HG02938 (cell line): Measurements from ENCODE around the gene YEATS4.

ENCODE experiments used
- ATAC-seq: cut with Tn5 transposase; IDR thresholded peaks from one replicate; pipeline ENCODE4 v1.9.1; 2021; ENCODE audit warnings: mild to moderate bottlenecking, moderate library complexity; ENCODE audit not compliant: unreplicated experiment

YEATS4 gene

DNA sequence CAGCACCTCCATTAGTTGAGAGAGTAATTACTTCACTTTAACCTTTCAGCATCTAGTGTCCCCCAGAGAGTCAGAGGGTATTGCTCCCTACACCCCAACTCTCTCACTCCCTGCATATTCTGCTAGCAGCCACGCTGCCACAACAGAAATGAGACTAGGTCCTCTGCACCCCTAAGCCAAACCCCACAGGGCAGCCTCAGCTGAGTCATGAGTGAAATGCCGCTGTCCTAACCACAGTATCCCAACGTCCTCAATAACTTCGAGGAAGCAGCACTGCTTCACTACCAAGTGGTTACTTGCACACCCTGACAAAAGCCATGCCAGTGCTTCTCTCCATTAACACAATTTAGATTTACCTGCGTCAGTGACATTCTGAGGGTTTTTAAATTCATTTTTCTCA lies 18.2 kb upstream of the YEATS4 start:
- no peak for ATAC-seq

DNA sequence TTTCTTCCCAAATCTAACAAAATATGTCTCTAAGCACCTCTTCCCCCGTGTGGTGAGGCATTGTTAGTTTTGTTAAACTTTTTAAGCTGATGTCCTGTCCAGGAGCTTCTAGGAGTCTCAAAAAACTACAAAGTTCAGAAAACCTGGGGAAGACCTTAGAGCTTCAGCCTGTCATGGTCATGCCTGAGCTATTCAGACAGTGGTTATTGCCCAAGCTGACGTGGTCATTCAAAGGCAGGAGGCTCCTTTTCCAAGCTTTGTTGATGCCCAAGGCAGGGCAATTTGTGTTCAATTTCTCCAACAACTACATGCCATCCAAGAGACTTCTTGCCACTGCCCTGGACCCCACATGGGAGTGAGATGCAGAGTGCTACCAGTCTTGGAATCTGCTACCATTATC lies 17.1 kb upstream of the YEATS4 start:
- ATAC-seq = no peak

DNA sequence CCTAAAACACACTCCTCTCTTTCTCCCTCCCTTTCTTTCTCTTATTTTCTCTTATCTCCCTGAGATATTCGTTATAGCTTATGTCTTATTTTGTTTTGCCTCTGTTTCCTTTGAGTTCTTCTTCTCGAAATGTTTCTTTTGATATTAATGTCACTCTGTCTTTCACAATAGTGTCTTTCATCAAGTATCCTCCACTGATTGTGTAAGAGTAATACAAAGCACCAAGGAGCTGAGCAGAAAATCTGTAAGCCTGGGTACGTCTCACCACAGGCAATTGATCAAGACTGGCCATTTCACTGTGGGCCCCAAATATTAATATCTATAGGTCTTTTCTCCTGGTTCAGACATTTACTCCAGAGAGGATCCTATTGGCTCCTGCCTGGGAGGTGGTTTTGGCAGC lies 16.2 kb upstream of the YEATS4 start:
- no peak for ATAC-seq

DNA sequence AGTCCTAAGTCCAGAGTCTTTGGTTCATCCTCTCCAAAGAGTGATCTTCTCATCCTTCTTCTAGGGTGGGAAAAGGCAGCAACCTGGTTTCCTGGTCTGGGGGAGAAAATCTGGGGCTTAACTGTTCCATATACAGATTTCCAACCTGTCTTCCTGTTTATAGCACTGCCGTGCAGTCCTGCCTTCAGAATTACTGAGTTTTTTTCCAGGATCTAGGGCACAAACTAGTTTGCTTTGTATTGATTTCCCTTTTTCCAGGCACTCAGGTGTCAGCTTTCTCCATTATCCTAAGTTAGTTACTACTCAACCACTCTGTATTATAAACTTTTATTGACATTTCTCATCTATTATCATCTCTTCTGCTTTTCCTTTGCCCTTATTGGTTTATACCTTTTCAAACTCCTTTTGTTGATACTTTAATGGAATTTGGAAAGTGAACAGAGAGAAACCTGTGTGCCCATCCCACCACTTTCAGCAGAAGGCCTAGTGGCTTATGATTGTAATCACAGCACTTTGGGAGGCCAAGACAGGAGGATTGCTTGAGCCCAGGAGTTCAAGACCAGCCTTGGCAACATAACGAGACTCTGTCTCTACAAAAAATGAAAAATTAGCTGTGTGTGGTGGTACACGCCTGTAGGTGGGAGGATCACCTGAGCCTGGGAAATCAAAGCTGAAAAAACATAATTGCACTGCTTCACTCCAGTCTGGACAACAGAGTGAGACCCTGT lies 15.5 kb upstream of the YEATS4 start:
- ATAC-seq = no peak

DNA sequence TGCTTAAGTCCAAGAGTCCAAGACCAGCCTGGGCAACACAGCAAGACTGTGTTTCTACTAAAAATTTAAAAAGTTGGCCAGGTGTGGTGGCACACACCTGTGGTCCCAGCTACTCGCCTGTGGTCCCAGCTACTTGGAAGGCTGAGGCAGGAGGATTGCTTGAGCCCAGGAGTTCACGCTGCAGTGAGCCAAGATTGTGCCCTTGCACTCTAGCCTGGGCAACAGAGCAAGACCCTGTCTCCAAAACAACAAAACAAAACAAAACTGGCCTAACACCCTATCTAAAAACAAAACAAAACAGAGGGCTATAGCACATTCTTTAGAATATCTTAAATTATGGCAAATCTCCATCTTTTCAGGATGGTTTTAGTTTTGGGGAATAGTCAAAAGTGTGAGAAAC lies 14.5 kb upstream of the YEATS4 start:
- no peak for ATAC-seq

DNA sequence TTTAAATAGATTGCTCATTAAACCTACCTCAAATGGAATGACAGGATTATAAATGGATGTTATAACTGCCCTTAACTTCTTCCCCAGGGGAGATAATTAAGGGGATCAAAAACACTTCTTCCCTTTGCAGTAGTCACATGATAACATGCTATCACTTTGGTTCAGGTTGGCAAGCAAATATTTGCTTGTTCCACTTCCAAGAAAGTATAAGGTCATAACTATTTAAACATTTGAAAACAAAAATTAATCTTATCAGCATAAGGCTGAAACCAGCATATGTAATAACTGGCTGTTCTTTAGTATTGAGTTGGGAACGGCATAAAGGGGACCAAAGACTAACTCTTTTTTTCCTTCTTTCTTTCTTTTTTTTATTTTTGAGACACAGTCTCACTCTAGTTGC lies 13.8 kb upstream of the YEATS4 start:
- no peak for ATAC-seq

DNA sequence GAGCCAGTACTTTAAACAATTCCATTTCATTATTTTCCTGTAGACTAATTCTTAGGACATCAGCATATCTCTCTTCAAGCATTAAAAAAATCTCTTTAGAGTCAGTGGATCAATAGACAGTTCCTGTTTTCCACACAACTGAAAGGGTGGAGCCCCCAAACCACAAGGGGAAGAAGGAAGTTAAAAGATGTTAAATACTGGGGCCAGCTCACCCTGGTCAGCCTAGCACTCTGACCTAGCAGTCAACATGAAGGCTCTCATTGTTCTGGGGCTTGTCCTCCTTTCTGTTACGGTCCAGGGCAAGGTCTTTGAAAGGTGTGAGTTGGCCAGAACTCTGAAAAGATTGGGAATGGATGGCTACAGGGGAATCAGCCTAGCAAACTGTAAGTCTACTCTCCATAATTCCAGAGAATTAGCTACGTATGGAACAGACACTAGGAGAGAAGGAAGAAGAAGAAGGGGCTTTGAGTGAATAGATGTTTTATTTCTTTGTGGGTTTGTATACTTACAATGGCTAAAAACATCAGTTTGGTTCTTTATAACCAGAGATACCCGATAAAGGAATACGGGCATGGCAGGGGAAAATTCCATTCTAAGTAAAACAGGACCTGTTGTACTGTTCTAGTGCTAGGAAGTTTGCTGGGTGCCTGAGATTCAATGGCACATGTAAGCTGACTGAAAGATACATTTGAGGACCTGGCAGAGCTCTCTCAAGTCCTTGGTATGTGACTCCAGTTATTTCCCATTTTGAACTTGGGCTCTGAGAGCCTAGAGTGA lies 11.2 kb upstream of the YEATS4 start, which contains the start of gene LYZ:
TSS of gene LYZ (plus strand) at position 220 of the 777 bp plus-strand sequence. CDS start at position 248, 28 bp downstream.
- ATAC-seq = no peak

DNA sequence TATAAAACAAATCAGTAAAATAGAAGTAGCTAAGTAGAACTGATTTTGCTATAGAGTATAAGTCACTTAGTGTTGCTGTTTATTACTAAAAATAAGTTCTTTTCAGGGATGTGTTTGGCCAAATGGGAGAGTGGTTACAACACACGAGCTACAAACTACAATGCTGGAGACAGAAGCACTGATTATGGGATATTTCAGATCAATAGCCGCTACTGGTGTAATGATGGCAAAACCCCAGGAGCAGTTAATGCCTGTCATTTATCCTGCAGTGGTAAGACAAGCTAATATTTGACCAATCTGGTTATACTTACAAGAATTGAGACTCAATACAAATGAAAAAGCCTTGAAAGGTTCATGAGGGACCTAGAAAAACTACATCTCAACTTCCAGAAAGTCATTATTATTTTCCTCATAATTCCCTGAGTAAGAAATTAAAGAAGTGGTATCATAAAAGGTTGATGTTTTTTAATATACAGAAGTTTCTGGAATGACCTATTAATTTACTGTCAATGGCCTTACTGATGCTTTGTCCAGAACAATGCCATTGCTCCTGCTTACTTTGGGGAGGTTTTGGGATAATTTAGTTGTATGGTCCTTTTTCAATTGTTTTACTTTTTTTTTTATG lies 9.4 kb upstream of the YEATS4 start:
- ATAC-seq = no peak

DNA sequence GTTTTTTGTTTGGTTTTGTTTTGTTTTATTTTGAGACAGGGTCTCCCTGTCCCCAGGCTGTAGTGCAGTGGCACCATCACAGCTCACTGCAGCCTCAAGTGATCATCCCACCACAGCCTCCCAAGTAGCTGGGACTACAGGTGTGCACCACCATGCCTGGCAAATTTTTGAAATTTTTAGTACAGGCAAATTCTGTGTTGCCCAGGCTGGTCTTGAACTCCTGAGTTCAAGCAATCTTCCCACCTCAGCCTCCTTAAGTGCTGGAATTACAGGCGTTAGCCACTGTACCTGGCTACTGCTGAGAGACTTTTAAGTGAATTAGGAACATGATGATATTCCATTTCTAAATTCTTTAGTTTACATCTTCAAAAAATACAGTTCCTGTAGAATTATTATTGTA lies 8.8 kb upstream of the YEATS4 start:
- ATAC-seq = no peak

DNA sequence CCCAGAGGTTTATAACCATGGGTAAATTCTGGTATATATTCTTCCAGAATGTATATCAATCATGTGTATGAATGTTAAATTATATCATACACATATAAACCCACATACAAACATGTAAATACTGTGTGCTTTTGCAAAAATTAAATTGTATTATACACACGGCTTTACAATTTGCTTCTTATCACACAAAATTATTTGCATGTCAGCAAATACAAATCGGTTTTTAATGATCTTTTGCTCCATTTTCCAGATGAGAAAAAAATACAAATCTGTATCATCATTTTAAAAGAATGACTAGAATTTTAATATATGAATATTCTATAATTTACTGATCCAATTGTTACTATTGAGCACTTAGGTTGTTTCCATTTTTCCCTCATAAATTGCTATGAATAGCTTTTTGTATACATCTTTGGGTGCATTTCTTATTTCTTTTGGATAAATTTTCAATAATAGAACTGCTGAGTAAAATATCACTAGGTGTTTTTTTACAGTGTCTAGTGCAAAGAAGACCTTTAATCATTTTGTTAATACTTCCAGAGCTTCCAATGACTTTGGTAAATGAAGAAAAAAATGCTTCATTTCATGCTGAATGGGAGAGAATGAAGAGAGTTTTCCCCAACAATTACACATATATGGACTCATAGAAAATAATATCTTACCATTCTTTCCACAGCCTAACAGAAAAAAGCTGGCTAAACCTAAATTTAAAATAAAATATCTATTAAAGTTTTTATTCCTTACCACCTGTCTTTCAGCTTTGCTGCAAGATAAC lies 7.9 kb upstream of the YEATS4 start:
- ATAC-seq = no peak

DNA sequence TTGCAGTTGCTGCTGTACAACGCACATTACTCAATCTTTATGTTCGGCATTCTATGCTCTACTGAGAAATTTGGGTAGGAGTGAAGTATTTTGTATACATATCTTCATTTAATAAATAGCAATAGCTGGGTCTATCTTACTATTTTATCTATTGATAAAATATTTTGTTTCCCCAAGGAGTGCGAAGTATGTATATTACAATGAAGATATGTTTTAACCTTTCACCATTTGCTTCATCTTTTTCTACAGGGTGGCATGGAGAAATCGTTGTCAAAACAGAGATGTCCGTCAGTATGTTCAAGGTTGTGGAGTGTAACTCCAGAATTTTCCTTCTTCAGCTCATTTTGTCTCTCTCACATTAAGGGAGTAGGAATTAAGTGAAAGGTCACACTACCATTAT lies 6.6 kb upstream of the YEATS4 start:
- ATAC-seq = no peak

DNA sequence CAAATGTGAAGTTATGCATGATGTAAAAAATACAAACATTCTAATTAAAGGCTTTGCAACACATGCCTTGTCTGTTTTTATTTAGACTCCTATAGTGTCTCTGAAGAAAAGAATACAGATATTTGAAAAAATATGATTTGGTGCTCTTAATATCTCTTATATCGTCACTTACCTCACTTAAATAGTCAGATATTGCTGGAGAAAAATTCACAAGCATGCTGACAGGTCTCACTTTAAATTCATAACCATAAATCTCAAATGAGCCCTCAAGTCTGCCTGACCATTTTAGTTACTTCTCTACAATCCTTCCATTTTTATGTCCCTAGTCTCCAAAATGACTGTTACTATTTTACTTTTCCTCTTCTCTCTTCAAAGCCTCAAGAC lies 5.4 kb upstream of the YEATS4 start:
- ATAC-seq = no peak

DNA sequence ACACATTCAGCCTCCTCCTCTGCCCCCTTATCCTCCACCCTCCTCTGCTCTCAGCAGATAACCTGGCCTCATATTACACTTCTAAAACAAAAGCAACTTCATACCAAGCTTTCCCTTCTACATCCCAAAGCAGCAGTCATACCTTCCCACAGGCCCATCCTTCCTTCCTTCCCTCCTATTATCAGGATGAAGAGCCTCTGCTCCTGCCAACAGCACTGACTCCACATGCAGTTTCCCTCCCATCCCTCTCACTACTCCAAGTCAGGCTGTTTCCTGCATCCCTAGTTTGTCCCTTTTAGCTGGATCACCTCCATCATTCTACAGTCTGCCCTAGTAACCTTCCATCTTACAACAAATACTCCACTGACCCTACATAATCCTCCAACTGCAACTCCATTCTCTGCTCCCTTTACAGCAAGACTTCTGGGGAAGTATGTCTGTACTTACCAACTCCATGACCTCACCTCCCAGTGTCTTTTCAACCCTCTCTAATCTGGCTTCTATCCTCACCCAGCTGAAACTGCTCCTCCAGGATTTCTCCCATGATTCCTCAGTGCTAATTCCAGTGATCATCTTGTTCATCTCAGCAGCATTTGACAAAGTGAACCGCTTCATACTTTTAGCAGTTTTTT lies 4.9 kb upstream of the YEATS4 start:
- no peak for ATAC-seq

DNA sequence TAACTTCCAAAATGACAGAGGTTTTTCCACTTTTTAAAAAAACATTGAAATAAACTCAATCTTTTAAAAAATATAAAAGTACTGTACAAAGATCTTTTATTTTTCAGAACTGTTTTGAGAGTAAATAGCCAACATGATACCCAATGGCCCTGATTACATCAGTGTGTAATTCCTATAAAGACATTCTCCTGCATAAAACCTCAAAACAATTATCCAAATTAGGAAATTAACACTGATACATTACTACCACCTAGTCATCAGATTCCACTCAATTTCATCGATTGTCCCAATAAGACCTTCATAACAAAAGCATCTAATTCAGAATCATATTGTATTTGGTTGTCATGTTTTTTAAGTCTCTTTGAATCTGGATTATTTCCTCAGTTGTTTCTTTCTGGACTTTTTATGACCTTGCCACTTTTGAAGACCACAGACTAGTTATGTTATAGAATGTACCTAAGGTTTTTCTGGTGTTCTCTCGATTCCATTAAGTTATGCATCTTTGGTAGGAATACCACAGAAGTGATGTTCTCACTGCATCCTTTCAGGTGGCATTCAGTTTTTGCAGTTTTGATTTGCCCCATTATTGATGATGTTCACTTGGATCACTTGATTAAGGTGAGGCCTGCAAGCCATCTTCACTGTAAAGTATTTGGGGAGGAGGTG lies 4.0 kb upstream of the YEATS4 start:
- ATAC-seq = no peak

DNA sequence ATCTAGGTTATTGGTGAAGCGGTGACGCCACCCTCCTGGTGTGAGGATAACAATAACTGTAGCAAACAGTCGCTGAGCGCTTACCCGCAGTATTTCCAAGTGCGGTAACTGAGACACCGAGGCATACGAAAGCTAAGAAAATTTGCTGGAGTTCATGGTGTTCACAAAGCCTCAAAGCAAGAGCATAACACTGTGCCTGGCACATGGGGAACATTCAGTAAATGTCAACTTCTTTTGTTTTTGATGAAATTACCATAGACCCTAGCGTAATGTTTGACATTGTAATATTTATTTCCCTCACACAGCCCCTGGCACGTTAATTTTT lies 767 bp downstream of the YEATS4 start:
- ATAC-seq = no peak

DNA sequence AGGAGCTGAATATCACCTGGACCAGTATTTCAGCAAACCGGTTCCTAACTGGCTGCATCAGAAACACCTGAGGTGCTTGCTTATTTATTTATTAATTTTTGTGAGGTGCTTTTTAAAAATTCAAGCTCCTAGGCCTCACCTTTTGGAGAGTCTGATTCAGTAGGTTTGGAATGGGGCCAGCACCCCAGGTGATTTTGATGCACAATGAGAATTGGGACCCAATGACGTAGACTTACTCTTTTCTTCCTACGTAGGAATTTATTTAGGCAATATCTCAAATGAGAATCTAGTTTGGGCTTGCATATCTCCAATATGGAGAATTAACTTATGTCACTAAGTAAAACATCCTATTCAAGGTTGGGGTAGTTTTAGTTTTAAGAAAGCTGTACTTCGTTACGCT lies 7.3 kb downstream of the YEATS4 start:
- no peak for ATAC-seq

DNA sequence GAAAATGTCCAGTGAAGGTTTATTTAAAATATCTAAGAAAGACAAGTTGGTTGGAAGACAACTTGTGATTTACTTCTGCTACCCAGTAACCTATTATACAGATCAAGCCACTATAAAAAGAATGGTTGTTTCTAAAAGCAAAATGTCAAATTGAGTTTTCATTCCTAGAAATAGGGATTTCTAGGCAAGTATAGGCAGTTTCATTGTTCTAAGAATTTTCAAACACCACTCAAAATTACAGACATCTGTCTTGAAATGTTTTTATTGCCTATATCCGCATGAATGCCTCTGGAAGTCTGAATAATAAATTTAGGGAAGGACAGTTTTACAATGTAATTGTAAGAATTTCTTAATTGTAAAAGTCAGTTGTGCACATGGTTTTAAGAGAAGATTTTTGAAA lies 8.6 kb downstream of the YEATS4 start:
- no peak for ATAC-seq

DNA sequence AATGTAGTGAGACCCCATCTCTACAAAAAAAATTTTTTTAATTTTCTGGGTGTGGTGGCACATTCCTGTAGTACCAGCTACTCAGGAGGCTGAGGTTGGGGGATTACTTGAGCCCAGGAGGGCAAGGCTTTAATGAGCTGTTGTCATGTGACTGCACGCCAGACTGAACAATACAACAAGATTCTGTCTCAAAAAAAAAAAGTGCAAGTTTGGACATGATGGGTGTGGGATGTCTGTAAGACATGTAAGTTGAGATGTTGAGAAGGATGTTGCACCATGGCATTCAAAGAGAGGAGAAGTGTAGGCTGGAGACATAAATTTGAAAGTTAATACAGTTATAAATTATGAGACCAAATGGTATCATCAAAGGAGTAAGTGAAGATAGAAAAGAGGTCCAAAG lies 23.5 kb downstream of the YEATS4 start:
- no peak for ATAC-seq

DNA sequence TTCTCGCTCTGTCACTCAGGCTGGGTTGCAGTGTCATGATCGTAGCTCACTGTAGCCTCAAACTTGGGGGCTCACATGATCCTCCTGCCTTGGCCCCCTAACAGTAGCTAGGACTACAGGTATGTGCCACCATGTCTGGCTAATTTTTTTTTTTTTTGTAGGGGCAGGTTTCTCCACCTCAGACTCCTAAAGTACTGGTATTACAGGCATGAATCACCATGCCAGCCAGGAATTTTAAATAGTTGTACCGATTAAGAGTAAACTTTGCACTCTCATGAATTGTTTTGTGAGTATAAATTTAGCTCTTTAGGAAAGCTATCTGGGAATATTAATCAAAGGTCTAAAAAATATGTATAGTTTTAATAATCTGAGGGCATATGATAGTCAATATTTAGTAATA lies 25.5 kb downstream of the YEATS4 start:
- no peak for ATAC-seq

DNA sequence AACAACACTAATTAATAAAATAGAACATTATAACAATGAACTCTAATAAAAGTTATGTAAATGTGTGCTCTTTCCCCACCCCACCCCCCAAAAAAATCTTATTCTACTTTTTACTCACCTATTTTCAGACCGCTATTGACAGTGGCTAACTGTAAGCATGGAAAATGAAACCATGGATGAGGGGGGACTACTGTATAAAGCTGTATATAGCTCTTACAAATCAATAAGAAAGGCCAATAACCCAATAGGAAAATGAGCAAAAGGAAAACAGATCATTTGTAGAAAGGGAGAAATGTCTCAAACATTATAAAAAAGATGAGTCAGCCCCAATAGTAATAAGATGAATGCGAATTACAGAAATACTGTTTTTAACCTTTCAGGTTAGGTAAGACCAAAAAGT lies 27.4 kb downstream of the YEATS4 start:
- ATAC-seq = no peak

DNA sequence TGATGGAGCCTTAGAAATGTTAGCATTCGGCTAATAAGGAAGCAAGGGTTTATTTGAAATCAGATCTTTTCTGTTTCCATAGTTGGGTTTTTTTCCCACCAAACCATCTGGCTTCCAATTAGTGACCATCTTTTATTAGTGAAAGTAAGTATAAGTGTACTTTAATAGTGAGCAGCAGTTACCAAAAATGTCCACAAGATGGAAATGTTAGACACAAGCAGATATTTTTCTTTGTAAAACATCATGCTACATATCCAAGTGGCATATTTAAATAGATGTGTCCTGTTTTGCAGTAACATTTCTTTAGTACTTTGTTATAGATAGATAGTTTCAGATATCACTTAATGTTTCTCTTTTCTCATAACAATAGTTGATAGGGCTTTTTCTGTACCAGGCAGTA lies 28.8 kb downstream of the YEATS4 start:
- no peak for ATAC-seq
